SK-N-SH (cell line): Measurements from ENCODE around the gene MCTS1. TPM values are rescaled to one million over a fixed set of nuclear protein-coding genes. Genes with fewer than 3 reads are reported as not detected.

Experiments used
- CTCF ChIA-PET: fragments of 300-600, 350-600 bp; formaldehyde crosslinking; extraction: SDS; loops from one replicate; lab custom pipeline; 2021; lab: Yijun Ruan, JAX
- POLR2A ChIA-PET: fragments of 350-600 bp; sonication (Branson Sonifier 250); formaldehyde crosslinking; extraction: SDS; loops from one replicate; lab custom pipeline; 2020; ENCODE audit warnings: antibody characterized with exemption, inconsistent platforms; lab: Yijun Ruan, JAX
- DNase-seq: peaks from one replicate; pipeline ENCODE4 v3.0.0; 2012
- H2AFZ ChIP-seq: fragments of 200-600 bp; sonication (generic); 2 replicates; pipeline ENCODE4 v1.8.1; 2016; ENCODE audit warnings: antibody characterized with exemption, mild to moderate bottlenecking, low read depth
- H3F3A ChIP-seq: fragments of 200-600 bp; sonication (generic); replicated peaks from 2 replicates; pipeline ENCODE3; 2016; ENCODE audit warnings: antibody characterized with exemption, mild to moderate bottlenecking; ENCODE audit not compliant: insufficient read depth
- H3K27ac ChIP-seq, 2 experiments: fragments of 200-500 bp in 1 of 2; fragments of 200-600 bp in 1 of 2; sonication (Bioruptor generic) in 1 of 2; sonication (generic), shearing (Covaris generic) in 1 of 2; 2 replicates each; pipeline versions ENCODE4 v1.5.1 to v1.6.1; 2014 to 2016; ENCODE audit warnings: low read depth in 2 of 2, inconsistent platforms in 1 of 2, low read length in 1 of 2, mild to moderate bottlenecking in 1 of 2, mixed read lengths in 1 of 2
- H3K27me3 ChIP-seq: fragments of 200-600 bp; sonication (generic), shearing (Covaris generic); 2 replicates; pipeline ENCODE4 v1.6.1; 2016; ENCODE audit warnings: mixed run types; ENCODE audit not compliant: insufficient read depth
- H3K36me3 ChIP-seq, 2 experiments: fragments of 200-500 bp in 1 of 2; fragments of 200-600 bp in 1 of 2; sonication (Bioruptor generic) in 1 of 2; sonication (generic) in 1 of 2; replicated peaks in 1 of 2; 2 replicates each; pipeline versions ENCODE3 to v1.5.1; 2014 to 2016; ENCODE audit warnings: low read length in 1 of 2, mild to moderate bottlenecking in 1 of 2; ENCODE audit not compliant: insufficient read depth in 2 of 2, control insufficient read depth in 1 of 2
- H3K4me1 ChIP-seq, 2 experiments: fragments of 200-500 bp in 1 of 2; fragments of 200-600 bp in 1 of 2; sonication (Bioruptor generic) in 1 of 2; sonication (generic), shearing (Covaris generic) in 1 of 2; 2 replicates each; pipeline versions ENCODE4 v1.5.1 to v1.6.1; 2014 to 2016; ENCODE audit warnings: low read depth in 1 of 2, low read length in 1 of 2, mixed run types in 1 of 2; ENCODE audit not compliant: insufficient read depth in 2 of 2, control insufficient read depth in 1 of 2
- H3K4me2 ChIP-seq: fragments of 200-600 bp; sonication (generic), shearing (Covaris generic); 2 replicates; pipeline ENCODE4 v1.6.1; 2017; ENCODE audit warnings: mixed run types
- H3K4me3 ChIP-seq, 2 experiments: fragments of 200-500 bp in 1 of 2; fragments of 200-600 bp in 1 of 2; sonication (Bioruptor generic) in 1 of 2; sonication (generic), shearing (Covaris generic) in 1 of 2; 2 replicates each; pipeline versions ENCODE4 v1.5.1 to v1.8.1; 2014 to 2016; ENCODE audit warnings: low read depth in 2 of 2, inconsistent platforms in 1 of 2, low read length in 1 of 2, mild to moderate bottlenecking in 1 of 2, mixed read lengths in 1 of 2, moderate library complexity in 1 of 2
- H3K79me2 ChIP-seq: fragments of 200-600 bp; sonication (generic); 2 replicates; pipeline ENCODE4 v1.8.1; 2017; ENCODE audit warnings: mild to moderate bottlenecking; ENCODE audit not compliant: insufficient read depth
- H3K9ac ChIP-seq: fragments of 200-600 bp; sonication (generic); 2 replicates; pipeline ENCODE4 v1.6.1; 2017; ENCODE audit warnings: mixed run types
- H3K9me2 ChIP-seq: fragments of 200-600 bp; sonication (generic); 2 replicates; pipeline ENCODE4 v1.6.1; 2017; ENCODE audit warnings: mixed run types
- H3K9me3 ChIP-seq: fragments of 200-600 bp; sonication (generic); 2 replicates; pipeline ENCODE4 v1.6.1; 2017; ENCODE audit warnings: mixed run types, mild to moderate bottlenecking, moderate library complexity
- H4K20me1 ChIP-seq: fragments of 200-600 bp; sonication (generic); 2 replicates; pipeline ENCODE4 v1.6.1; 2017; ENCODE audit warnings: mild to moderate bottlenecking, mixed run types; ENCODE audit not compliant: insufficient read depth
- CHD2 ChIP-seq: fragments of 150-350 bp; IDR thresholded peaks from 2 replicates; pipeline ENCODE4 v1.6.1; 2018; ENCODE audit warnings: low read length; ENCODE audit not compliant: partially characterized antibody
- CTCF ChIP-seq: fragments of 200-600 bp; sonication (generic); IDR thresholded peaks from 2 replicates; pipeline ENCODE4 v1.6.1; 2017; ENCODE audit warnings: antibody characterized with exemption, mild to moderate bottlenecking, moderate library complexity
- ELF1 ChIP-seq: IDR thresholded peaks from 2 replicates; pipeline ENCODE4 v1.4.0; 2012
- EP300 ChIP-seq, 2 experiments: IDR thresholded peaks; 2 replicates each; pipeline versions ENCODE4 v1.4.0 to v1.6.1; 2012; ENCODE audit warnings: borderline replicate concordance in 1 of 2, low read depth in 1 of 2, low read length in 1 of 2
- GABPA ChIP-seq: IDR thresholded peaks from 2 replicates; pipeline ENCODE4 v1.4.0; 2012; ENCODE audit warnings: low read depth, mild to moderate bottlenecking
- IRF3 ChIP-seq: fragments of 150-350 bp; IDR thresholded peaks from 2 replicates; pipeline ENCODE4 v1.6.1; 2016; ENCODE audit warnings: mild to moderate bottlenecking, low read depth, low read length
- MAX ChIP-seq: IDR thresholded peaks from 2 replicates; pipeline ENCODE4 v1.4.0; 2012; ENCODE audit warnings: low read depth
- MEF2A ChIP-seq: IDR thresholded peaks from 2 replicates; pipeline ENCODE4 v1.4.0; 2012; ENCODE audit warnings: low read depth, borderline replicate concordance
- MXI1 ChIP-seq: IDR thresholded peaks from 2 replicates; pipeline ENCODE4 v1.6.1; 2012; ENCODE audit warnings: mild to moderate bottlenecking, low read depth, low read length, improper control_type of control experiment
- NRF1 ChIP-seq: IDR thresholded peaks from 2 replicates; pipeline ENCODE4 v1.6.1; 2012; ENCODE audit warnings: low read depth, mild to moderate bottlenecking, low read length
- PBX3 ChIP-seq: IDR thresholded peaks from 2 replicates; pipeline ENCODE4; 2012
- POLR2AphosphoS5 ChIP-seq: IDR thresholded peaks from 2 replicates; pipeline ENCODE4 v1.6.1; 2012; ENCODE audit warnings: low read depth, low read length
- REST ChIP-seq: IDR thresholded peaks from 2 replicates; pipeline ENCODE4 v1.6.1; 2012; ENCODE audit warnings: mild to moderate bottlenecking, low read depth, low read length, moderate library complexity
- RFX5 ChIP-seq: IDR thresholded peaks from 2 replicates; pipeline ENCODE4 v1.6.1; 2012; ENCODE audit warnings: mild to moderate bottlenecking, improper control_type of control experiment, low read length
- RXRA ChIP-seq: IDR thresholded peaks from 2 replicates; pipeline ENCODE4 v1.4.0; 2012; ENCODE audit warnings: low read depth, mild to moderate bottlenecking, borderline replicate concordance
- SMC3 ChIP-seq: IDR thresholded peaks from 2 replicates; pipeline ENCODE4 v1.6.1; 2012; ENCODE audit warnings: low read depth, low read length, improper control_type of control experiment
- TAF1 ChIP-seq: IDR thresholded peaks from 2 replicates; pipeline ENCODE4 v1.6.1; 2012; ENCODE audit warnings: low read depth, mild to moderate bottlenecking, low read length, moderate library complexity, borderline replicate concordance
- TCF12 ChIP-seq: IDR thresholded peaks from 2 replicates; pipeline ENCODE4 v1.4.0; 2012
- USF1 ChIP-seq: IDR thresholded peaks from 2 replicates; pipeline ENCODE4 v1.4.0; 2012; ENCODE audit warnings: low read depth, borderline replicate concordance
- USF2 ChIP-seq: fragments of 150-350 bp; IDR thresholded peaks from 2 replicates; pipeline ENCODE4 v1.6.1; 2017; ENCODE audit warnings: antibody characterized with exemption, low read length, low read depth, borderline replicate concordance
- ZBTB33 ChIP-seq: IDR thresholded peaks from 2 replicates; pipeline ENCODE4 v1.4.0; 2012; ENCODE audit warnings: low read depth, borderline replicate concordance
- WGBS: methylation state at CpG from one replicate; pipeline ENCODE4 v1.1.6; 2017; ENCODE audit warnings: low lambda C conversion rate; 5-methylcytosine and 5-hydroxymethylcytosine counted together
- polyA plus RNA-seq, 3 experiments: library from polyadenylated mRNA; depleted of rRNA; stranded (reverse); fragments of >200 nt; gene quantifications; 2 replicates each; pipeline ENCODE4 v1.2.3, GENCODE V29; 2012

The MCTS1 gene
- polyA plus RNA-seq, 1 of the 3 experiments (the other 2 are of a cell fraction): 62.1 TPM

GRCh38 chrX:120604361-120604782 lies 471 bp downstream of the MCTS1 start:
- peak overlapping the region; percentile 84 for H2AFZ ChIP-seq
- no peaks in the 10 kb centered on the region for H3K9me3 ChIP-seq
- WGBS: 0% methylated on average over 5 of the region's 5 CpGs
- no peaks in the 10 kb centered on the region for H3K27me3 ChIP-seq
- peaks cover 43% of the 10 kb centered on the region for H3K79me2 ChIP-seq
- H3K36me3 ChIP-seq: peaks cover 22 to 25% of the 10 kb centered on the region in 2 experiments
- ChIA-PET CTCF (interaction anchor here (0.5 to 1.4 kb wide), 4 partner anchors 14 to 152 kb away, joined by 3 to 4 read pairs (median 3); no protein-coding TSS in a partner anchor), POLR2A (interaction anchor here (1.0 to 2.9 kb wide), 4 partner anchors 17 to 136 kb away, joined by 3 to 43 read pairs (median 4); partner anchors contain the start of genes C1GALT1C1 and CUL4B)
- H4K20me1 ChIP-seq: no peaks in the 10 kb centered on the region
- H3K4me2 ChIP-seq: peak overlapping the region; percentile 92
- H3K9ac ChIP-seq: peak overlapping the region; percentile 90
- peak overlapping the region; percentile 93 to 95 for H3K27ac ChIP-seq
- no peaks in the 10 kb centered on the region for H3K9me2 ChIP-seq
- peaks cover 0 to 2% of the 10 kb centered on the region in 2 experiments; a peak in 2 of 4 replicates for H3K4me1 ChIP-seq
- peak; percentile 55 for DNase-seq
- H3K4me3 ChIP-seq: peak overlapping the region; percentile 85 to 91
- peaks cover 10% of the 10 kb centered on the region for H3F3A ChIP-seq
- no peak for TF ChIP-seq TCF12
- TF ChIP-seq CTCF: no peak
- no peak for TF ChIP-seq MEF2A
- no peak for TF ChIP-seq PBX3
- TF ChIP-seq NRF1: no peak
- TF ChIP-seq RFX5: no peak
- no peak for TF ChIP-seq POLR2AphosphoS5
- no peak for TF ChIP-seq ZBTB33
- TF ChIP-seq TAF1: peak; percentile 38; the same call in 1 of the 2 replicates
- TF ChIP-seq MAX: no peak
- no peak for TF ChIP-seq EP300 (IDR thresholded peaks at IDR 0.05; ENCODE audit: borderline replicate concordance in 1 of 2, low read depth in 1 of 2, low read length in 1 of 2)
- no peak for TF ChIP-seq USF2
- TF ChIP-seq CHD2: no peak
- no peak for TF ChIP-seq USF1
- TF ChIP-seq SMC3: no peak
- TF ChIP-seq MXI1: peak; percentile 85
- TF ChIP-seq ELF1: 0 out of 2 replicates have a peak, but pooled peaks have one; percentile 34
- peak; percentile 76 for TF ChIP-seq GABPA
- TF ChIP-seq REST: no peak
- no peak for TF ChIP-seq IRF3
- no peak for TF ChIP-seq RXRA
